T-helper 1 cell treated with Interleukin-12 subunit alpha and Interleukin-12 subunit beta and Interleukin-4 antibody, amounts not matched to agents 30 ng/mL and 1 ng/mL, for 36 hours (primary cell): ENCODE measurements around the gene GIMAP4. TPM values are rescaled to one million over a fixed set of nuclear protein-coding genes. Genes with fewer than 3 reads are reported as not detected.
"Not testable (repeated sequence)": the region's sequence is repeated elsewhere in the genome, so short reads cannot be mapped to it uniquely, and the experiment has no call there.

Source experiments
- intact Hi-C: fragments of 100-400 bp; cut with micrococcal nuclease; formaldehyde crosslinking; loops from one replicate; pipeline ENCODE4 v1.15.1; 2024
- total RNA-seq: library from RNA; stranded (reverse); gene quantifications from 2 replicates; pipeline ENCODE4 v1.2.3, GENCODE V29; 2022

GIMAP4 gene
- total RNA-seq, 1 donor from 2014 or later, result 476 TPM

DNA sequence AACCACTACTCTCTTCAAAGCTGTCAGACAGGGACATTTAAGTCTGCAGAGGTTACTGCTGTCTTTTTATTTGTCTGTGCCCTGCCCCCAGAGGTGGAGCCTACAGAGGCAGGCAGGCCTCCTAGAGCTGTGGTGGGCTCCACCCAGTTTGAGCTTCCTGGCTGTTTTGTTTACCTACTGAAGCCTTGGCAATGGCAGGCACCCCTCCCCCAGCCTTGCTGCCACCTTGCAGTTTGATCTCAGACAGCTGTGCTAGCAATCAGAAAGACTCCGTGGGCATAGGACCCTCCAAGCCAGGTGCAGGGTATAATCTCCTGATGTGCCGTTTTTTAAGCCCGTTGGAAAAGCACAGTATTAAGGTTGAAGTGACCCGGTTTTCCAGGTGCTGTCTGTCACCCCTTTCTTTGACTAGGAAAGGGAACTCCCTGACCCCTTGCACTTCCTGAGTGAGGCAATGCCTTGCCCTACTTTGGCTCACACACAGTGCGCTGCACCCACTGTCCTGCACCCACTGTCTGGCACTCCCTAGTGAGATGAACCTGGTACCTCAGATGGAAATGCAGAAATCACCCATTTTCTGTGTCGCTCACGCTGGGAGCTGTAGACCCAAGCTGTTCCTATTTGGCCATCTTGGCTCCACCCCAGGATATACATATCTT lies 12.9 kb downstream of the GIMAP4 start:
- intact Hi-C loops, result loop anchor here (2.0 kb wide), 1 partner anchor 31 kb away; no protein-coding TSS in a partner anchor

DNA sequence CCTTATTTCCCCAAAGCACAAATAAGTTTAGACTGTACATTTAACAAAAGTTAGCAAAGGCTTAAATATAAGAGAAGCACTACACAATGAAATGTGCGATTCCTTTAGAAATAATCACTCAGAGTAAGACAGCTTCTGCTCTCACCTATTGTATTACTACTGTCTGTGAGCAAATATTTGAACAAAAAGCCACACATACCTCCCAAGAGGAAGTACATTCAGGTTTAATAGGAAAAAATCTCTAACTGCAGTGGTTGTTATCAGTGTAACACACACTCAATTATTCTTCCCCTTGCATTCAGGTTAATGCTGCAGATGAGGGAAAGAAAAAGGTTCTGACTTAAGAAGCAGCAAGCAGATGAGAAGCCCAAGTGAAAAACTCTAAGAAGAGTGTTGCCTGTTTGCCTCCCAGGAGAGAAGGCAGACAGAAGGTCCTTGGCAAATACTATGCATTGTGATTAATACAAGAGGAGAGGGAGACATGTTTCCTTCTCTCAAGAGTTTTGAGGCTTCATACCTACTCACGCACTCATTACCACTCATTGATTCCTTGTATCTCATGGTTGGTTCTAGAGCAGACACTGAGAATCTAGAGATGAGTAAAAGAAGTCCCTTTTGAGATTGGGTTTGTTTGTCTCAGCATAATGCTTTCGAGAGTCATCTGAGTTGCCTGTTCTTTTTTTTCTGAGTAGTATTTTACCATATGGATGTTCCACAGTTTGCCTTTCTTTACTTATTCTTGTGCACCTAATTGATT lies 13.6 kb downstream of the GIMAP4 start:
- intact Hi-C loops, result loop anchor here (2.0 kb wide), 1 partner anchor 30 kb away; no protein-coding TSS in a partner anchor

DNA sequence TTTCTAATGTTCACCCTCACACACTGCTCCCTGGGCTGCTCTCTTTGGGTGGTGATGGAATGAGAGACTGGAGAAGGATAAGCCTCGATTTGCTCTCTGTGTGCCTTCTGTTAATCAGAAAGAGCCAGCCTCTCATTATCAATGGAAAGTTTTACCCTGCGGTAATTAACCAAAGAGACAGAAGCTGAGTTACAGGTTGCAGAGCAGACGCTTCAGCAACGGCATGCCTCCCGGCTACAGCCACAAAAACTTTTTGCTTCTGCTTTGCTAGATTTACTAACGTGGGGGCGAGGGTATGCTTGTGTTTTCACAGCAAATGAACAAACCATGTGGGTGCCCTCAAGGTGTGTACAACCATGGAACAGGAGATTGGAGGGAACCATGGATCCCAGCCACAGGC lies 18.0 kb downstream of the GIMAP4 start:
- intact Hi-C loops, result no loop called here

DNA sequence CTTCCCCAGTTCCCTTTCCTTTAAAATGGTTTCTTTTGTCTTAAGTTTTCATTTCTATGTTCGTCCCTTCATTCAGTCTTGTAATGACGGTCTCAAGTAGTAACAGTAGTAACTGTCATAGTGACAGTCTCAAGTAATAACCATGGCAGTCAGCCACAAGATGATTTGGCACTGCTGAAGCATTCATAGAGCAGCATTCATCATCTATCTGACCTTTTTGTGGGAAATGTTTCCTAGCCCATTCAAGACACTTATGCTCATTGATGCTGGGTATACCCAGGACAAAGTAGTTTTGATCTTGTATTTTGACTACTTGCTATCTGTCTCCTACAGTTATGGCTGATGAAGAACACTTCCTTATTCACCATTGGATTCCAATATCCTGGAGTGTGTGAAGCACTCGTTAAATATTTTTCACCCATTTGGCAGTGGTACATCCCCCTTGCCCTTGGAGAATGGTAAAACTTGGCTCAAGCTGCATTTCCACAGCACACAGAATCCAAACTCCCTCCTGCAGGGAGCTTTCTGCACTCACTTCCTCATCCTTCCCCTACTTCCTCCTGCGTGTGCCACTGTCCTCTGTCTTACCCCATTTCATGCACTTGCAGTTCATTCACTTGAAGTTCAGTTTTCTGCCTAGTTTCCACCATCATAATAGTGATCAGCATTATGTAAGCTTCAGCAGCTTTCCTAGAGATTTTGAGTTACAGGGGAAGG lies 19.0 kb downstream of the GIMAP4 start:
- intact Hi-C loops, result loop anchor here (2.0 kb wide), 2 partner anchors 17 to 35 kb away; no protein-coding TSS in a partner anchor

DNA sequence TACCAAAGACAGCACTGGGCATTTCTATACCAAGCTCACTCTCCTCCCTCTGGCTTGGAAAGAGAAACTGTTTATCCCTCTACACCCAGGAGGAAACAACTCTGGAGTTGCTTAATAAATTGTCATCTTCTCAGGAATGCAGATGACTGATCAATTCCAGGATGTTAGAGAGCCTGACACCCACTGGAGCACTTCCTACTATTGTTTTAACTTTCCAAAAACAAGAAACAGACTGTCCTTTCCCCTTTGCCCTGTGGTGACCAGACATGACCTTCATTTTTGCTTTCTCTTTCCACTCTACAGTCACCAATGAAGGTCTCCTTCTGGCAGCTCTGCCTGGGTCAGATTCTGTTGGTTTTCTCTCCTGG lies 19.6 kb downstream of the GIMAP4 start:
- intact Hi-C loops, result loop anchor here (2.0 kb wide), 2 partner anchors 18 to 34 kb away; no protein-coding TSS in a partner anchor

DNA sequence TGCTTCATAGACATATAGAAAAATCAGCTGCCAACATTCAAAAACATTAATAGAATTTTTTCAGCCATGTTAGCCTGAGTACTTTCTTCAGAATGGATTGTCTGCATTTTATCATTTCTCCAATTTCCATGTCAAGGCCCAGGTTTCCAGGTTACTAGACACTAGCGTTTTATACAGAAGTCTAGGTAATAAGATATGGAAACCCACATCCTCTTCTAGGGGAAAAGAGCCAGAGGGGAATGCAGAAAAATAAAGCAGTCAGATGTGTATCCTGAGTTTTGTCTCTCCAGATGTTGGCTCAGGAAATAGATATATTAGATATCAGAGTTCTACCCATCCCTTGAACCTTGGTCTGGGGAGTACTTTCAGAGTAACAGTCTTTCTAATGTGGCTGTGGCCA lies 20.4 kb downstream of the GIMAP4 start:
- intact Hi-C loops, result loop anchor here (2.0 kb wide), 2 partner anchors 19 to 33 kb away; no protein-coding TSS in a partner anchor

DNA sequence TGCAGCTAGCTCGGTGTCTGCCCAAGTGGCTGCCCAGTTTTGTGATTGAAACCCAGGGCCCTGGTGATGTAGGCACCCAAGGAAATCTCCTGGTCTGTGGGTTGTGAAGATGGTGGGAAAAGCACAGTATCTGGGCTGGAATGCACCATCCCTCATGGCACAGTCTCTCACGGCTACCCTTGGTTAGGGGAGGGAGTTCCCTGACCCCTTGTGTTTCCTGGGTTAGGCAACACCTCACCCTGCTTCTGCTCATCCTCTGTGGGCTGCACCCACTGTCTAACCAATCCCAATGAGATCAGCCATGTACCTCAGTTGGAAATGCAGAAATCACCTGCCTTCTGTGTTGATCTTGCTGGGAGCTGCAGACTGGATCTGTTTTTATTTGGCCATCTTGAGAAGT lies 27.6 kb downstream of the GIMAP4 start:
- intact Hi-C loops, result no loop called here

DNA sequence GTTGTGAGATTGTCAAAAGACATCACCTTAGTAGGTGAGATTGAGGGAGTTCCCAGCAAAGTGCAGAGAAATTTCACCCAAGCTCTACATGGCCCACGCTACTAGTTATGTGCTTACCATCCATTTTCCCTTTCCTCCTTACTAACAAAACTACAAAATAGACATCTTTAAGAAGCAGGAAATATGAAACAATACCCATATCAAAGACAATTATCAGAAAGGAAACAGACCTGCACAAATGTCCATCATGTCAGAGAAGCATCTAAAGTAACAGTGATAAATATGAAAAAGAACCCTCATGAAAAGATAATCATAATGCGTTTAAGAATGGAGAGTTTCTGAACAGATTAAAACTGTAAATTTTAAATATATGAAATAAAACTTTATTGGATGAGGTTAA lies 28.2 kb downstream of the GIMAP4 start:
- intact Hi-C loops, result no loop called here

DNA sequence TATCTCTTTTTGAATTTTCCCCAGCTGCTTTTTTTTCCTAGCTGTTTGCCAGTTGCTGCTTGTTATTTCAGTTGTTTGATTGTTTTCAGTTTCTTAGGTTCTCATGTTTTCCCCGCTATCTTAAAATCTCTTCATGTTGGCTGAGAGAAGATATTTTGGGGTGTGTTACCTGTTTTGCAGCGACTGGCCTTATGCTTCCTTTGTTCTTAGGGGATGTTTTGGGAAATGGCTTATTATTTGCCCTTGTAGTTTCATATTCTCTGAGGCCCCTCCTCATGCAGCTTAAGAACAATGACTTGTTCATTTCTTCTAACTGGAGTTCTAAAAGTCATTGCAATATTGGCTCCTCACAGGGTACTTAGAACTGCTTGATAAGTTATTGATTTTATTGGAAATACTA lies 36.4 kb downstream of the GIMAP4 start:
- intact Hi-C loops, result not testable (repeated sequence)

DNA sequence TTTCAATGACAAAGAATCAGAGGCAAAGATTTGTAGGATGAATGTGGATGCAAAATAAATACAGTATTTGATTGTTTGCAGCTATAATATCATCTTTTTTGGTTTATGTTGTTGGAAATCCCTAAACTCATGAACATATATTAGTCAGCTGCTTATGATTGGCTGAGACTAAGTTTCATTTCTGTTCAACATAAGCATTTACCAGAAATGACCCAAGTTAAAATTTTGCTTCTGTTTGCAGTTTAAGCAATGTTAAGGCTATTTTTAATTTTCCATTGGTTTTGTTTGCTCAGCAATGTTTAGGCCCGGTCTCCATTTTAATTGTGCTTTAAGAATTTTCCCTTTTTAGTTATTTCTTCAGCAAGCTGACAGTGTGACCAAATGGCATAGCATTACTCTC lies 43.0 kb downstream of the GIMAP4 start:
- intact Hi-C loops, result loop anchor here (1.0 to 2.0 kb wide), 2 partner anchors 11 to 29 kb away; no protein-coding TSS in a partner anchor

DNA sequence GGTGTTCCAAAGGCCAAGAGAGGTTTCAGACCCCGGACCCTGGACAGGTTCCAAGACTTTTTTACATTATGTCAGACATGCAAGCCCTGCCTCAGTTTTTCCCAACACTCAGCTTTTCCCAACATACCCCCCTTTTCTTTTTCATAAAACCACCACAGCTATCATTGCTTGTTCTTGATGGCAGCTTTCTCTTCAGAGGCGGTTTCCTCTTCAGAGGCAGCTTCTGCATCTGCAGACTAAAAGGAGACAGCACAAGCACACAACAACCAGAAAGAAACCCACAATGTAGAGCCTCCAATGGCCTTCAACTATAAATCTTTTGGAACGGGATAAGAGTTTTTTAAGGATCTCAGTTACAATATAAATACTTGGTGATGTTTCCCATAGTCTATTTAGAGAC lies 45.7 kb downstream of the GIMAP4 start:
- intact Hi-C loops, result no loop called here

DNA sequence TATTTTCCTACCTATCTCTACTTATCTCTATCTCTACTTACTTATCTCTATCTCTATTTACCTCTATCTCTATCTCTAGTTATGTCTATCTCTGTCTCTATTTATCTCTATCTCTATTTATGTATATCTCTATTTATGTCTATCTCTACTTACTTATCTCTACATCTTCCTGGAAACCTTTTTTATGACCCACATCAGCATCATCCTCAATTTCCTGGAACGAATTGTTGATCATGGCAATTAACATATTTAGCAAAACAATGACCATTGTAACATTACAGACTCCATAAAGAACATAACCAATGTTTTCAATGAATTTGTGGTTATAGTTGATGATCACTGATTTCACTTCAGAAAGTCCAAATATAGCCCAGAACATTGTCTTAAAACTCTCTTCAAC lies 46.7 kb downstream of the GIMAP4 start:
- intact Hi-C loops, result no loop called here

DNA sequence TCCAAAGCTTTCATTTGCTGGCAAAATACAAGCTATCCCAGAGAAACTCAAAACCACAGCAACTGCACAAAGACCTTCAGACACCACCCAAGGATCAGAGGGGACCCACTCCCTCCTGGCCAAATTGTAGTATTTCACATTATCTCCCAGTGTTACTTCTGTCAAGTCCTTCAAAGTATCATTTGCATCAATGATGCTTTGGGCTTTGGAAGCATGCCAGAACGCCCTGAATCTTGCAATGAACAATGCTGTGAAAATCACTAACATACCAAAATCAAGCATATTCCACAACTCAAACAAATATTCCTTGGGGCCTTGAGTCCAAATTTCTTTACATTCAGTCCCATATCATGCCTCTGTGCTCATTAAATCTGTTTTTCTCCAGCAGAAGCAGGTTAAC lies 47.2 kb downstream of the GIMAP4 start:
- intact Hi-C loops, result not testable (repeated sequence)

DNA sequence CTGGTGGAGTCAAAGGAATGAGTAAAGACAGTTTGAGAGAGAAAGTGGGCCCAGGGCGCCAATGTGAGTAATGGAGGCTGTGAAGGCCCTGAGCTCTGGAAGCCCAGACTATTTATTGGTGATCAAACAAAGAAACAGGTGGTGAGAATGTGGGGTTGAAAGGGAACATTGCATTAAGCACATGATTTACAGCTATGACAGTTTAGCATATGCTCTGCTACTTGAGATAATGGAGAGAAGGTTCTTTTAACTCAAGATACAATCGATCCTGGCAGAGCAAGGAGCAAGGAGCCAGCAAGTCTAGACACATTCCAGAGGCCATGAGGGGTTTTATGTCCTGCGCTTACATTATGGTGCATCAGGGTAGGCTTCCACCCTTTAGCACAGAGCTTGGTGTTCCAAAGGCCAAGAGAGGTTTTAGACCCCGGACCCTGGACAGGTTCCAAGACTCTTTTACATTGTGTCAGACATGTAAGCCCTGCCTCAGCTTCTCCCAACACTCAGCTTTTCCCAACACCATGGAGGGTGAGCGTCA lies 48.1 kb downstream of the GIMAP4 start:
- intact Hi-C loops, result not testable (repeated sequence)

DNA sequence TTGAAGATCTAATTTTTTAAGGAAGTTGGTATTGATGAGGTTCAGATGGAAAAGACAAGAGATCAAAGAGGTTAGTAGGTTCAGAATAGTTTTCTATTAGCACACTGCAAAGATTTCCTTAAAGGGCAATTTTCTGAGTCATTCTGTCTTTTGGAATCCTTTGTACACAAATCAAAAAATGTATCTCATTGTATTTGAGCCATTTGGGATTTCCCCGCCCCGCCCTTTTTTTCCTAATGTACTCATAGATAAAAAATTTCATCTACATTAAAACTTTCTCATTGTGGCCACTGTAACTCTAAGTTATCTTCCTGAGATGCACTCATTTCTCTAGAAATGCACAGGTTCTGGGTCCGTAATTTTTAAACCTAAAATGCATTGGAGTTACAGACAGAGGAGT lies 52.9 kb downstream of the GIMAP4 start:
- intact Hi-C loops, result loop anchor here (2.0 kb wide), 3 partner anchors 33 to 119 kb away; no protein-coding TSS in a partner anchor

DNA sequence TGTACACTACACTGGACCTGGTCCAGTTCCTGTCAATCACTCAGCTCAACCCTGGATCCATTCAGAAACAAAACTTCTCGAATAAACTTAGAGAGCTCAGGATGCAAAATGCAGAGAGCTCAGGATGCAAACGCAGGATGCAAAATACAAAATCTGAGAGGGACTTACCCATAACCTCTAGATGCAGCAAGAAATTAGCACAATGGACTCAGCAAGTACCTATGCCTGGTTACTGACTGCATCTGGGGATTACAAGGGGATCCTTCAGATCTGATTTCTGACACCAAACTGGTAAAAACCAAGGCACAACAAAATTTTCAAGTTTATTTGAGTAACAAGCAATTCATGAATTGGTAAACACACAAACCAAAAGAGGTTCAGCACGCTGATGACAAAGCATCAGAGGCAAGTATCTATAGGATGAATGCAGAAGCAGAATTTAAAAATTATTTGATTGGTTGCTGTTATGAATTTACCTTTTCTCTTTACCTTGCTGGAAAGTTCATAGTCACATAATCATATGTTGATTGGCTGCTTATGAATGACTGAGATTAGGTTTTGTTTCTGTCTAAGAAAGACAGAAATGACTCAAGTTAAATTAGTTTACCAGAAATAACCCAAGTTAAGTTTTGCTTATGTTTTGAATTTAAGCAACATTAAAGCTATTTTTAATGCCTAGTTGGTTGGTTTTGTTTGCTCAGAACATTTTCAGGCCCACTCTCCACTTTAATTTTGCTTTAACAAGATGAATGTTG lies 53.6 kb downstream of the GIMAP4 start:
- intact Hi-C loops, result loop anchor here (1.0 to 2.0 kb wide), 5 partner anchors 10 to 118 kb away; no protein-coding TSS in a partner anchor

DNA sequence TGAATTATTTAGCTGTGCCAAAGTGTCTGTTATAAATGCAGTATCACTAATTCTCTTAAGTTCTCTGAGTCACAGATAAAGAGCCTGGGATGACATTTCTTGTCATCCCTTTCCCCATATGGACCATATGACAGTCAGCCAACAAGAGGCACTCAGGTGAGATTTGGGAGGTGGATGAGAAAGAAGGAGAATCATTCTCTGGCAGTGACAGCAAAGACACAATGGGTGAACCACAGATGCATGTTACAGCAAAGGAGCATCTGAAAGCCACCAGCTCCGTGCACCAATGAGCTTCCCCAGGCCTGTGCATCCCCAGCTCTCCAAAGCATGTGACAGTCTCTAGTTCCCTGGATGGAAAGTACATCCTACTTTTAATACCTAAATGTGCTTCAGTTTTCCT lies 54.2 kb downstream of the GIMAP4 start:
- intact Hi-C loops, result loop anchor here (1.0 to 2.0 kb wide), 5 partner anchors 10 to 117 kb away; no protein-coding TSS in a partner anchor
